HG02571 (cell line): ENCODE results near the gene BCO1.

ENCODE experiments used
- ATAC-seq: cut with Tn5 transposase; IDR thresholded peaks from one replicate; pipeline ENCODE4 v1.9.1; 2021; ENCODE audit warnings: mild to moderate bottlenecking, moderate library complexity; ENCODE audit not compliant: unreplicated experiment

BCO1 gene

DNA sequence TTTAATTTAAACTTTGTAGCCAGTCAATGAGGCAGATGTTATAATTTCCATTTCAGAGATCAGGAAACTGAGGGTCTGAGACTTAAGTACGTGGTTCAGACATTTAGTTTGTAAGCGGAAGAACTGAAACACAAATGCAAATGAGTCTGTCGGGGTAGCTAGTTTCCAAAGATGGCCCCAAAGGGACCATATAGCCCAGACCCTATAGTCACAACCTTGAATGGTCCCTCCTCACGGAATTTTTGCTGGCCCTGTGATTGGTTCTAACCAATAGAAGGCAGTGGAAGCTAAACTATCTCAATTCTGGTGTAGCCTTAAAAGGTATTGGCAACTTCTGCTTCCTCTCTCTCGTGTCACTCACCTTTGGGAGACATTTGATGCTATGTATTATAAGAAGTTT lies 7.5 kb upstream of the BCO1 start:
- no peak for ATAC-seq

DNA sequence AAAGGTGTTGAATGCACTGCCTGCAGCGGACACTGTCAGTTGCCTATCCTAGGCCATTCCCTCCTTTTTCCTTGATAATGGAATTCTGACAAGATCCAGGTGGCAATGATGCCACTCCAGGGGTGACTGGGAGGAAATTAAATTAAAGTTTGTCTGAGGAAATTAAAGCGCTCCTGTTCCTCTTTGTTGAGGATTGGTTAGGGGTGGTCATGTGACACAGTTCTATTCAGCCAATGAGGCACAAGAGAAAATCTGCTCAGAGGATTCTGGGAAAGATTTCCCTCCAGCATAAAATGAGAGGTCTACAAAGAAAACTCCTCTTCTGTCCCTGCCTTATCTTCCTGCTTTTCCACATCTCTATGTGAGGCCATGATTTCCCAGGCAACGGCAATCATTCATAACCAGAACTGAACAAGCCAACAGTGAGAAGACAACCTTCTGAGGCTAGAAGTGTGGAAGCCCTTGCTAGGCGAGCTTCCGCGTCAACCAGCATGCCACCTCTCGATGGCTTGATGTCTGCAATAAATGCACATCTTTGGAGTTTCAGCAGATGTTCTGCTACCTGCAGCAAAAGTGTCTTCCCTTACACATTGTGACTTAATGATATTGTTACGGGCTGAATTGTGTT lies 5.6 kb upstream of the BCO1 start:
- ATAC-seq = no peak

DNA sequence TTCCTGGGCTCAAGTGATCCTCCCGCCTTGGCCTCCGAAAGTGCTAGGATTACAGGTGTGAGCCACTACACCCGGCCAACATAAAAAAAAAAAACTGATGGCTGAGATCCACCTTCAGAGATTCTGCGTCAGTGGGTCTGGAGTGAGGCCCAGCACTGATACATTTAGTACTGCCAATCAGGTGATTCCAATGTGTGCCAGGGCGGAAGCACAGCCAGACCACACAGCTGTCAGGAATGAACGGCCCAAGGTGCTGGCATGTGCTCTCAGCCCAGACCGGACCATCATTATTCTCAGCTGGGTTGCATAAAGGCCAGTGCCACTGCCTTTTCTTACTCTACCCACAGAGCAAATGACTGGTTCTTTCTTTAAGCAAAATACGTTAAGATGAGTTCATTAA lies 1.2 kb upstream of the BCO1 start:
- ATAC-seq = no peak

DNA sequence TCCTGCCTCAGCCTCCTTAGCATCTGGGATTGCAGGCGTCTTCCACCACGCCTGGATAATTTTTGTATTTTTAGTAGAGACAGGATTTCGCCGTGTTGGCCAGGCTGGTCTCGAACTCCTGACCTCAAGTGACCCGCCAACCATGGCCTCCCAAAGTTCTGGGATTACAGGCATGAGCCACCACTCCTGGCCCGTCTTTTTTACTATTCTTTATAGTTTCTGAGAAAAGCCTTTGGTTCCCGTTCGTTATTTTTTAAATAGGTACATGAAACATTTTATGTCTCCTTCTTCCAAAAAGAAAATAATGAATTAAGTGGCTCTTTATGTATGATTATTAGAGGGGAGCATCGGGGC lies 570 bp upstream of the BCO1 start:
- no peak for ATAC-seq

GRCh38 chr16:81239367-81240121 lies 1.1 kb downstream of the BCO1 start:
- no peak for ATAC-seq

- ATAC-seq = no peak
Observed at GRCh38 chr16:81241706-81242105, 3.2 kb downstream of the BCO1 start.

GRCh38 chr16:81242977-81243618 lies 4.6 kb downstream of the BCO1 start:
- ATAC-seq = no peak

DNA sequence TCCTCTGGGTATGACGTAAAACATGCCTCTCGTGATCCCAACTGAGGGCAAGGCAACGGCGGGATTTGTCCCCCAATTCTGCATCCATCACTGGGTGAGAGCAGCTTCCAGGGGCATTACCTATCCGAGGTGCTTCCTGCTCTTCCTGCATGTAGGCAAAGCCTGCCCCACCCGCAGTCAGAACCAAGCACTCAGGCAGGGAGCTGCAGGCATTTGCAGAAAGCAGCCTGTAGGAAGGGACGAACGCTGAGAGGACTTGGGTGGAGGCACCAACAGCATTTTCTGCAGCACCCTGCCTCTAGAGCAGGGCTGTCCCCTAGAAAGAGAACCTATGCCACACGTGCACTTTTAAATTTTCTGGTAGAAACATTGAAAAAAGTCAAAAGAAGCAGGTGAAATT lies 5.5 kb downstream of the BCO1 start:
- no peak for ATAC-seq

GRCh38 chr16:81251871-81252270 lies 13.4 kb downstream of the BCO1 start:
- ATAC-seq = no peak

DNA sequence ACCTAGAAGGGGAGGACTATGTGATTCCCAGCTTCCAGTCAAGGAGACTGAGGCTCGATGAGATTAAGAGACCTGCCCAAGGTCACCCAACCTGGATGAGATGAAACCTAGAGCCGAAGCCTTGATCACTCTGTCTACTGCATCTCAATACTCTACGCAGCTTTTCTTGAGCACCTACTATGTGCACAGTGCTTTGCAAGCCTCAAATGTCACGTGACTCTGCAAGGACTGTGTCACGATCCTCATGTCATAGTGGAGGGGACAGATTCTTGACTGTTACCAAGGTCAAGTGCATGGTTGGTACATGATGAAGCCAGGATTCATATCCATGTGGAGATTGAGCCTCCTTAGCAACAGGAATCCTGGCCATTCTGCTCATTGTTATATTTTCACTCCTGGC lies 14.7 kb downstream of the BCO1 start:
- ATAC-seq = no peak

- no peak for ATAC-seq
Observed at GRCh38 chr16:81254922-81255526, 16.5 kb downstream of the BCO1 start.

GRCh38 chr16:81259916-81260315 lies 21.4 kb downstream of the BCO1 start:
- no peak for ATAC-seq

GRCh38 chr16:81261049-81261648 lies 22.7 kb downstream of the BCO1 start:
- no peak for ATAC-seq

DNA sequence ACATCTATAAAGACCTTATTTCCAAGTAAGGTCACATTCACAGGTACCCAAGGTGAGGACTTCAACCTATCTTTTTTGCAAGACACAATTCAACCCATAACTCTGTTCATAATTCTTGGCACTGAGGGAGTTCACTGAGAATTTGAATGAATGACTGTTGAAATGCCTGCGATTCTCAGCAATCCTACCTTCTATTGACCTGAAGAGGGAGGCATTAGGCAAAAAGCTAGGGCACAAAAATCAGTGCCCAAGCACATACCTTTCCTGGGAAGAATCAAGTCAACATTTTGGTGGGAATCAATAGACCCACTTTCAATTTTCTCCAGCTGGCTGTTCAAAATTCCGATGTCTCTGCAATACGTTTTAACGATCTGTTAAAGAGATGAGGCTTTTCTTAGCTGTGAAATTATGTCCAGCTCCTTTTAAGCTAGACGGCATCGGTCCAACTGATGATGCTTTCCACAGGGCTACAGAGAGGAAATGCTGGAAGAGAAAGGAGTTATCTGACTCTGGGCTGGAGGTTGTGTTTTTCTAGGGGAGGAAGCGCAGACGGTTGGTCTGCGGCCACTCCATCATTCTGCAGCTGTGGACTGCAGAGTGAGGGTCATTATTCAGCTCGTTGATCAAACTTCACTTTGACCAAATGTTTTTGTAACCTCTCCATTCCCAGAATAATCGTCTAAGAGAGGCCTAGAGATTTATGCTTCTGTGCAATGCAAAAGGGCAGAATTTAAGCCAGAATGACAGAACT lies 25.2 kb downstream of the BCO1 start:
- ATAC-seq = no peak

DNA sequence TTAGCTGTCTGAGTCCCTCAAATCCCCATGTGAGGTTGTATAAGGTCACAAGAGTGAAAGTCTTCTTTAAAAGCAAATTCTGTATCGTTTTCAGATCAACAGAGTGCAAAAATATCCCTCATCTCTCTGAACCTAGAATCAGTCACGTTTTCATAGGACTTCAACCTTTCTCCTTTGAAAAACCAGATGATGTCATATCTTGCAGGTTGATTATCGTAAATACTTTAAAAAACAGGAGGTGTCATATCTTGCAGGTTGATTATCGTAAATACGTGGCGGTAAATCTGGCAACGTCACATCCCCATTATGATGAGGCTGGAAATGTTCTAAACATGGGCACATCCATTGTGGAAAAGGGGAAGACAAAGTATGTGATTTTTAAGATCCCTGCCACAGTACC lies 25.9 kb downstream of the BCO1 start:
- no peak for ATAC-seq

GRCh38 chr16:81265052-81265451 lies 26.6 kb downstream of the BCO1 start:
- no peak for ATAC-seq

- ATAC-seq = no peak
Observed at GRCh38 chr16:81265658-81266451, 27.4 kb downstream of the BCO1 start.

DNA sequence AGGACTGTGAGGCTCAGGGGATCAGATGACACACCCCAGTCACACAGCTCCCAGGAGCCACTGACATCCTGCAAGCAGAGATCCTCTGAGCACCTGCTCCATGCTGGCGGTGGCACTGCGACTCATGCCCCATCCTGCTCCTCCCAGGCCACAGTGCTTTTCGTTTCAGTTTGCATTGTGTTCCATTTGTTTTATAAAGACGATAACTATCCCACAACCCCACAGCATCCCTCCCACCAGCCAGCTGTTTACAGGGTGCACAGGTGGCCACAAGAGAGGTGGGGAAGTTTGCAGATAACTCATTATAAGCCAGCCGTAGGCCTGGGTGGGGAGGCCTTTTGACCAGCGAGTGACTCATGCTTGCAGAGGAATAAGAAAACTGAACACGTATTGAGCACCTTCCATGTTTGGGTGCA lies 28.2 kb downstream of the BCO1 start:
- ATAC-seq = no peak

DNA sequence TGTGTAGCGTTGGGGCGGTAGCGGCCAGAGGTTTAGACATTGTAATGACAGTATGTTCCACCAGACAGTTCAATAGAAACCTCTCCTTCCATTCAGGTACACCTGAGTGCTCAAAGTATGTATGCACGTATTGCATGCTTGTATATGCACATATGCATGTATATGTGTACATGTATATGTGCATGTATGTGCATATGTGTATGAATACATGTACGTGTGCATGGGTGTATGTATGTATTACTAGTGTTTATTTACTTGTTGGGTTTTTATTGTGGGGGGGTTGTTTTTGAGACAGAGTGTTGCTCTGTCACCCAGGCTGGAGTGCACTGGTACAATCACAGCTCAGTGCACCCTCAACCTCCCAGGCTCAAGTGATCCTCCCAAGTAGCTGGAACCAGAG lies 30.0 kb downstream of the BCO1 start:
- no peak for ATAC-seq
